SK-N-SH (cell line): ENCODE results near the gene MRPS2. TPM values are rescaled to one million over a fixed set of nuclear protein-coding genes. Genes with fewer than 3 reads are reported as not detected.

ENCODE experiments used
- CTCF ChIA-PET: fragments of 300-600, 350-600 bp; formaldehyde crosslinking; extraction: SDS; loops from one replicate; lab custom pipeline; 2021; lab: Yijun Ruan, JAX
- POLR2A ChIA-PET: fragments of 350-600 bp; sonication (Branson Sonifier 250); formaldehyde crosslinking; extraction: SDS; loops from one replicate; lab custom pipeline; 2020; ENCODE audit warnings: antibody characterized with exemption, inconsistent platforms; lab: Yijun Ruan, JAX
- DNase-seq: peaks from one replicate; pipeline ENCODE4 v3.0.0; 2012
- H2AFZ ChIP-seq: fragments of 200-600 bp; sonication (generic); 2 replicates; pipeline ENCODE4 v1.8.1; 2016; ENCODE audit warnings: antibody characterized with exemption, mild to moderate bottlenecking, low read depth
- H3F3A ChIP-seq: fragments of 200-600 bp; sonication (generic); replicated peaks from 2 replicates; pipeline ENCODE3; 2016; ENCODE audit warnings: antibody characterized with exemption, mild to moderate bottlenecking; ENCODE audit not compliant: insufficient read depth
- H3K27ac ChIP-seq, 2 experiments: fragments of 200-500 bp in 1 of 2; fragments of 200-600 bp in 1 of 2; sonication (Bioruptor generic) in 1 of 2; sonication (generic), shearing (Covaris generic) in 1 of 2; 2 replicates each; pipeline versions ENCODE4 v1.5.1 to v1.6.1; 2014 to 2016; ENCODE audit warnings: low read depth in 2 of 2, inconsistent platforms in 1 of 2, low read length in 1 of 2, mild to moderate bottlenecking in 1 of 2, mixed read lengths in 1 of 2
- H3K27me3 ChIP-seq: fragments of 200-600 bp; sonication (generic), shearing (Covaris generic); 2 replicates; pipeline ENCODE4 v1.6.1; 2016; ENCODE audit warnings: mixed run types; ENCODE audit not compliant: insufficient read depth
- H3K36me3 ChIP-seq, 2 experiments: fragments of 200-500 bp in 1 of 2; fragments of 200-600 bp in 1 of 2; sonication (Bioruptor generic) in 1 of 2; sonication (generic) in 1 of 2; replicated peaks in 1 of 2; 2 replicates each; pipeline versions ENCODE3 to v1.5.1; 2014 to 2016; ENCODE audit warnings: low read length in 1 of 2, mild to moderate bottlenecking in 1 of 2; ENCODE audit not compliant: insufficient read depth in 2 of 2, control insufficient read depth in 1 of 2
- H3K4me1 ChIP-seq, 2 experiments: fragments of 200-500 bp in 1 of 2; fragments of 200-600 bp in 1 of 2; sonication (Bioruptor generic) in 1 of 2; sonication (generic), shearing (Covaris generic) in 1 of 2; 2 replicates each; pipeline versions ENCODE4 v1.5.1 to v1.6.1; 2014 to 2016; ENCODE audit warnings: low read depth in 1 of 2, low read length in 1 of 2, mixed run types in 1 of 2; ENCODE audit not compliant: insufficient read depth in 2 of 2, control insufficient read depth in 1 of 2
- H3K4me2 ChIP-seq: fragments of 200-600 bp; sonication (generic), shearing (Covaris generic); 2 replicates; pipeline ENCODE4 v1.6.1; 2017; ENCODE audit warnings: mixed run types
- H3K4me3 ChIP-seq, 2 experiments: fragments of 200-500 bp in 1 of 2; fragments of 200-600 bp in 1 of 2; sonication (Bioruptor generic) in 1 of 2; sonication (generic), shearing (Covaris generic) in 1 of 2; 2 replicates each; pipeline versions ENCODE4 v1.5.1 to v1.8.1; 2014 to 2016; ENCODE audit warnings: low read depth in 2 of 2, inconsistent platforms in 1 of 2, low read length in 1 of 2, mild to moderate bottlenecking in 1 of 2, mixed read lengths in 1 of 2, moderate library complexity in 1 of 2
- H3K79me2 ChIP-seq: fragments of 200-600 bp; sonication (generic); 2 replicates; pipeline ENCODE4 v1.8.1; 2017; ENCODE audit warnings: mild to moderate bottlenecking; ENCODE audit not compliant: insufficient read depth
- H3K9ac ChIP-seq: fragments of 200-600 bp; sonication (generic); 2 replicates; pipeline ENCODE4 v1.6.1; 2017; ENCODE audit warnings: mixed run types
- H3K9me2 ChIP-seq: fragments of 200-600 bp; sonication (generic); 2 replicates; pipeline ENCODE4 v1.6.1; 2017; ENCODE audit warnings: mixed run types
- H3K9me3 ChIP-seq: fragments of 200-600 bp; sonication (generic); 2 replicates; pipeline ENCODE4 v1.6.1; 2017; ENCODE audit warnings: mixed run types, mild to moderate bottlenecking, moderate library complexity
- H4K20me1 ChIP-seq: fragments of 200-600 bp; sonication (generic); 2 replicates; pipeline ENCODE4 v1.6.1; 2017; ENCODE audit warnings: mild to moderate bottlenecking, mixed run types; ENCODE audit not compliant: insufficient read depth
- CHD2 ChIP-seq: fragments of 150-350 bp; IDR thresholded peaks from 2 replicates; pipeline ENCODE4 v1.6.1; 2018; ENCODE audit warnings: low read length; ENCODE audit not compliant: partially characterized antibody
- CTCF ChIP-seq: fragments of 200-600 bp; sonication (generic); IDR thresholded peaks from 2 replicates; pipeline ENCODE4 v1.6.1; 2017; ENCODE audit warnings: antibody characterized with exemption, mild to moderate bottlenecking, moderate library complexity
- EP300 ChIP-seq, 2 experiments: IDR thresholded peaks; 2 replicates each; pipeline versions ENCODE4 v1.4.0 to v1.6.1; 2012; ENCODE audit warnings: borderline replicate concordance in 1 of 2, low read depth in 1 of 2, low read length in 1 of 2
- EZH2phosphoT487 ChIP-seq: fragments of 200-600 bp; sonication (generic); IDR thresholded peaks from 2 replicates; pipeline ENCODE4 v1.6.1; 2017; ENCODE audit warnings: low read depth, mixed run types, mild to moderate bottlenecking, antibody characterized with exemption, moderate library complexity, borderline replicate concordance
- FOXJ3 ChIP-seq: sonication (generic); formaldehyde crosslinking; IDR thresholded peaks from 2 replicates; pipeline ENCODE4 v1.5.1; 2020; ENCODE audit warnings: mild to moderate bottlenecking, missing genetic modification reagents
- GABPA ChIP-seq: IDR thresholded peaks from 2 replicates; pipeline ENCODE4 v1.4.0; 2012; ENCODE audit warnings: low read depth, mild to moderate bottlenecking
- MAX ChIP-seq: IDR thresholded peaks from 2 replicates; pipeline ENCODE4 v1.4.0; 2012; ENCODE audit warnings: low read depth
- MXI1 ChIP-seq: IDR thresholded peaks from 2 replicates; pipeline ENCODE4 v1.6.1; 2012; ENCODE audit warnings: mild to moderate bottlenecking, low read depth, low read length, improper control_type of control experiment
- POLR2AphosphoS5 ChIP-seq: IDR thresholded peaks from 2 replicates; pipeline ENCODE4 v1.6.1; 2012; ENCODE audit warnings: low read depth, low read length
- RAD21 ChIP-seq: IDR thresholded peaks from 2 replicates; pipeline ENCODE4 v1.6.1; 2012; ENCODE audit warnings: mild to moderate bottlenecking, low read length
- RXRA ChIP-seq: IDR thresholded peaks from 2 replicates; pipeline ENCODE4 v1.4.0; 2012; ENCODE audit warnings: low read depth, mild to moderate bottlenecking, borderline replicate concordance
- SIN3A ChIP-seq: IDR thresholded peaks from 2 replicates; pipeline ENCODE4 v1.6.1; 2012; ENCODE audit warnings: low read depth, mild to moderate bottlenecking, low read length, moderate library complexity, borderline replicate concordance
- USF2 ChIP-seq: fragments of 150-350 bp; IDR thresholded peaks from 2 replicates; pipeline ENCODE4 v1.6.1; 2017; ENCODE audit warnings: antibody characterized with exemption, low read length, low read depth, borderline replicate concordance
- WGBS: methylation state at CpG from one replicate; pipeline ENCODE4 v1.1.6; 2017; ENCODE audit warnings: low lambda C conversion rate; 5-methylcytosine and 5-hydroxymethylcytosine counted together
- polyA plus RNA-seq, 3 experiments: library from polyadenylated mRNA; depleted of rRNA; stranded (reverse); fragments of >200 nt; gene quantifications; 2 replicates each; pipeline ENCODE4 v1.2.3, GENCODE V29; 2012

MRPS2 gene
- polyA plus RNA-seq, 1 of the 3 experiments (the other 2 are of a cell fraction): 113 TPM

GRCh38 chr9:135490166-135490870, 10.2 kb upstream of the MRPS2 start:
- H3K9me3 ChIP-seq: no peaks in the 10 kb centered on the region
- no peak overlapping the region for H3K27ac ChIP-seq
- ChIA-PET CTCF (interaction anchor here (1.8 to 4.2 kb wide), 2 partner anchors 9 to 14 kb away, joined by 7 to 12 read pairs; partner anchors contain the start of gene MRPS2), POLR2A (no interaction called here)
- no peaks in the 10 kb centered on the region for H3K9me2 ChIP-seq
- no peak overlapping the region for H3K9ac ChIP-seq
- H3K27me3 ChIP-seq: no peaks in the 10 kb centered on the region
- DNase-seq: no peak
- H3K4me2 ChIP-seq: no peak overlapping the region
- no peak overlapping the region for H3K4me3 ChIP-seq
- WGBS: 94% methylated on average over 16 of the region's 16 CpGs
- no peak for TF ChIP-seq MXI1
- no peak for TF ChIP-seq RXRA
- no peak for TF ChIP-seq CHD2
- TF ChIP-seq MAX: no peak
- TF ChIP-seq RAD21: no peak
- TF ChIP-seq POLR2AphosphoS5: no peak
- no peak for TF ChIP-seq EZH2phosphoT487
- no peak for TF ChIP-seq USF2
- no peak for TF ChIP-seq EP300 (IDR thresholded peaks at IDR 0.05; ENCODE audit: borderline replicate concordance in 1 of 2, low read depth in 1 of 2, low read length in 1 of 2)
- TF ChIP-seq FOXJ3: no peak
- TF ChIP-seq CTCF: no peak
- H4K20me1 ChIP-seq: no peaks in the 10 kb centered on the region
- H3K4me1 ChIP-seq: no peaks in the 10 kb centered on the region
- H3F3A ChIP-seq: no peaks in the 10 kb centered on the region
- no peaks in the 10 kb centered on the region for H3K79me2 ChIP-seq
- peaks cover 0 to 35% of the 10 kb centered on the region in 2 experiments for H3K36me3 ChIP-seq
- no peak overlapping the region for H2AFZ ChIP-seq

- CTCF ChIA-PET: interaction anchor here (1.1 to 4.2 kb wide), 3 partner anchors 9 to 18 kb away, joined by 3 to 12 read pairs (median 7); partner anchors contain the start of gene MRPS2
- WGBS: 92% methylated on average over 16 of the region's 18 CpGs
- Histone ChIP-seq H2AFZ (no peak overlapping the region), H4K20me1 (no peaks in the 10 kb centered on the region), H3K36me3 (peaks cover 0 to 28% of the 10 kb centered on the region in 2 experiments), H3K9me2 (no peaks in the 10 kb centered on the region), H3K4me3 (no peak overlapping the region), H3F3A (no peaks in the 10 kb centered on the region), H3K4me2 (no peak overlapping the region), H3K27ac (no peak overlapping the region), H3K79me2 (no peaks in the 10 kb centered on the region), H3K27me3 (no peaks in the 10 kb centered on the region), H3K9me3 (no peaks in the 10 kb centered on the region), H3K4me1 (no peaks in the 10 kb centered on the region), H3K9ac (no peak overlapping the region)
- POLR2A ChIA-PET: no interaction called here
- TF ChIP-seq GABPA (no peak), MXI1 (no peak), SIN3A (no peak), USF2 (no peak), CHD2 (no peak), POLR2AphosphoS5 (no peak)
- DNase-seq: no peak
These were observed 9.5 kb upstream of the MRPS2 start for GRCh38 chr9:135490980-135491464.
